CD14-positive monocyte (primary cell): ENCODE data around the gene EYA3. TPM values are rescaled to one million over a fixed set of nuclear protein-coding genes. Genes with fewer than 3 reads are reported as not detected.

Source experiments
- DNase-seq, 3 donors: peaks; one replicate each; pipeline ENCODE4 v3.0.0-alpha.2; 2011 to 2022
- H2AFZ ChIP-seq: 2 replicates; pipeline ENCODE4 v1.6.0; 2012; ENCODE audit warnings: mild to moderate bottlenecking, low read depth, low read length, inconsistent platforms; ENCODE audit not compliant: insufficient read depth, poor library complexity, severe bottlenecking
- H3K27ac ChIP-seq, 2 donors: 1 replicate in 1 of 2; 2 replicates in 1 of 2; pipeline ENCODE4 v1.5.1; 2012 to 2013; ENCODE audit warnings: low read length in 2 of 2, control low read depth in 1 of 2, inconsistent platforms in 1 of 2, low read depth in 1 of 2, mild to moderate bottlenecking in 1 of 2
- H3K27me3 ChIP-seq, 2 donors: one replicate each; pipeline versions ENCODE4 v1.6.0 to v1.6.1; 2011 to 2013; ENCODE audit warnings: low read length in 2 of 2; ENCODE audit not compliant: control insufficient read depth in 2 of 2, insufficient read depth in 2 of 2
- H3K36me3 ChIP-seq, 2 donors: replicated peaks in 1 of 2; 1 replicate in 1 of 2; 2 replicates in 1 of 2; pipeline versions ENCODE4 v1.5.1 to v1.6.1; 2012 to 2013; ENCODE audit warnings: low read length in 2 of 2, control low read depth in 1 of 2, inconsistent platforms in 1 of 2, mild to moderate bottlenecking in 1 of 2; ENCODE audit not compliant: insufficient read depth in 2 of 2, control insufficient read depth in 1 of 2
- H3K4me1 ChIP-seq, 2 donors: 1 replicate in 1 of 2; 2 replicates in 1 of 2; pipeline versions ENCODE4 v1.5.1 to v1.6.1; 2012 to 2013; ENCODE audit warnings: low read length in 2 of 2, control low read depth in 1 of 2, inconsistent platforms in 1 of 2, mild to moderate bottlenecking in 1 of 2, moderate library complexity in 1 of 2; ENCODE audit not compliant: insufficient read depth in 2 of 2, control insufficient read depth in 1 of 2
- H3K4me2 ChIP-seq: replicated peaks from 2 replicates; pipeline ENCODE3; 2012; ENCODE audit warnings: low read length, moderate library complexity, mild to moderate bottlenecking; ENCODE audit not compliant: poor library complexity, severe bottlenecking; ENCODE audit errors: extremely low read depth
- H3K4me3 ChIP-seq, 3 experiments: fragments of 200-600 bp in 1 of 3; sonication (generic) in 1 of 3; replicated peaks in 1 of 3; 1 replicate in 2 of 3; 2 replicates in 1 of 3; pipeline ENCODE4 v1.5.1; 2011 to 2013; ENCODE audit warnings: low read length in 3 of 3, mild to moderate bottlenecking in 3 of 3, control low read depth in 2 of 3, low read depth in 2 of 3, inconsistent platforms in 1 of 3, moderate library complexity in 1 of 3
- H3K79me2 ChIP-seq: 2 replicates; pipeline ENCODE4 v1.6.0; 2012; ENCODE audit warnings: mild to moderate bottlenecking, control low read depth, inconsistent platforms, low read length, moderate library complexity; ENCODE audit not compliant: insufficient read depth
- H3K9ac ChIP-seq: 2 replicates; pipeline ENCODE4 v1.6.0; 2017; ENCODE audit warnings: low read length, mild to moderate bottlenecking; ENCODE audit not compliant: insufficient read depth, poor library complexity, severe bottlenecking
- H3K9me3 ChIP-seq, 2 donors: replicated peaks in 1 of 2; 1 replicate in 1 of 2; 2 replicates in 1 of 2; pipeline versions ENCODE4 v1.5.1 to v1.6.1; 2012 to 2013; ENCODE audit warnings: low read length in 2 of 2, control low read depth in 1 of 2; ENCODE audit not compliant: control insufficient read depth in 1 of 2, insufficient read depth in 1 of 2
- H4K20me1 ChIP-seq: 2 replicates; pipeline ENCODE4 v1.6.0; 2012; ENCODE audit warnings: mild to moderate bottlenecking, low read length, control low read depth, moderate library complexity; ENCODE audit not compliant: insufficient read depth
- H3K27ac Mint-ChIP-seq, 7 donors: one replicate each; pipeline ENCODE4 v1.8.0; 2020; ENCODE audit warnings: mild to moderate bottlenecking in 7 of 7, mixed read lengths in 7 of 7, moderate library complexity in 6 of 7, inconsistent platforms in 2 of 7
- H3K27me3 Mint-ChIP-seq, 3 donors: one replicate each; pipeline ENCODE4 v1.8.0; 2021 to 2022; ENCODE audit warnings: low read depth in 3 of 3, mild to moderate bottlenecking in 3 of 3, mixed read lengths in 3 of 3, moderate library complexity in 3 of 3, inconsistent platforms in 1 of 3
- H3K36me3 Mint-ChIP-seq, 2 donors: one replicate each; pipeline ENCODE4 v1.8.0; 2020; ENCODE audit warnings: mixed read lengths in 2 of 2, inconsistent platforms in 1 of 2, mild to moderate bottlenecking in 1 of 2
- H3K4me1 Mint-ChIP-seq: one replicate; pipeline ENCODE4 v1.8.0; 2020; ENCODE audit warnings: mild to moderate bottlenecking, mixed read lengths
- H3K4me3 Mint-ChIP-seq, 2 donors: one replicate each; pipeline ENCODE4 v1.8.0; 2020; ENCODE audit warnings: mild to moderate bottlenecking in 2 of 2, mixed read lengths in 2 of 2, moderate library complexity in 1 of 2
- H3K9me3 Mint-ChIP-seq, 7 donors: one replicate each; pipeline ENCODE4 v1.8.0; 2020 to 2022; ENCODE audit warnings: mixed read lengths in 7 of 7, mild to moderate bottlenecking in 6 of 7, moderate library complexity in 6 of 7, inconsistent platforms in 2 of 7
- WGBS: methylation state at CpG from one replicate; pipeline ENCODE4 v1.1.5; 2013; ENCODE audit warnings: missing lambda C conversion rate; ENCODE audit not compliant: insufficient coverage; 5-methylcytosine and 5-hydroxymethylcytosine counted together
- intact Hi-C, 2 donors: fragments of 100-400 bp; cut with micrococcal nuclease; formaldehyde crosslinking; loops; one replicate each; pipeline versions ENCODE4 v1.15.0 to v1.15.1; 2023
- polyA plus RNA-seq, 3 donors: library from polyadenylated mRNA; depleted of rRNA in 1 of 3; unstranded in 2 of 3; stranded (reverse) in 1 of 3; fragments of 300-500 nt in 2 of 3; fragments of >200 nt in 1 of 3; fragmentation: Illumina TruSeq in 2 of 3; gene quantifications; 1 replicate in 2 of 3; 2 replicates in 1 of 3; pipeline ENCODE4 v1.2.3, GENCODE V29; 2012 to 2021
- TF ChIP-seq, protein P1 (sequence below): fragments of 200-600 bp; IDR thresholded peaks from one replicate; pipeline ENCODE4 v1.8.0; 2022; ENCODE audit warnings: antibody characterized with exemption, mild to moderate bottlenecking

Gene EYA3
- polyA plus RNA-seq, 3 donors: 3.3 to 21.1 (median 3.7) TPM

DNA sequence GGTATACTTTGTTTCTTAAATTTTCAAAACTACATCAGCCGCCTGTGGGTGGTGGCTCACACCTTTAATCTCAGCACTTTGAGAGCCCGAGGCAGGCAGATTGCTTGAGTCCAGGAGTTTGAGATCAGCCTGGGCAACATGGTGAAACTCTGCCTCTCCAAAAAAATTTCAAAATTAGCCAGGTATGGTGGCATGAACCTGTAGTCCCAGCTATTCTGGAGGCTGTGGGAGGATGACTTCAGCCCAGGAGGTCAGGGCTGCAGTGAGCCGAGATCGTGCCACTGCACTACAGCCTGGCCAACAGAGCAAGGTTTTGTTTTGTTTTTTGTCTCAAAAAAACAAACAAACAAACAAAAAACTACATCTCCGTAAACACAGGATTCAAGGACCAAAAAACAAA is 3.3 kb downstream of the EYA3 start:
- Mint-ChIP-seq H3K4me3 (no peak overlapping the region), H3K4me1 (peaks cover 25% of the 10 kb centered on the region)
- no peak for DNase-seq

DNA sequence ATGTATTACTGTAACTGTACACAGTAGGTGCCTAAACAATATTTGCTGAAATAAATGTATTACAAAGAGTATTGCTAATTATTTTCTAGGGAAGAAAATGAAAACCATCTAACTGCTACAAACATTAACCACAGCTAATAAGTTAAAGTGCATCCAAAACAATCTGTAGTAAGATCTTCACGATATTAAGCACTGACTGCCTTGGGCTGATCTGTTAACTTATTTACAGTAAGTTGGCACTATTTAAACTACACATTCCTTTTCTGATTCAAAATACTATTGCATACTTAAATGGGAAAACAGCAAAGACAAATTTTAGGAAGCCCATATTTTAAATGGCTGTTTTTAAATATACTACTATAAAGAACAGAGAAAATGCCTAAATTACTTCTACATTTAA is 4.5 kb downstream of the EYA3 start:
- peaks cover 12 to 16% of the 10 kb centered on the region in 2 donors for H3K4me1 ChIP-seq
- H4K20me1 ChIP-seq: peaks cover 25% of the 10 kb centered on the region
- peaks cover 0 to 2% (median 0%) of the 10 kb centered on the region in 3 donors for H3K27me3 Mint-ChIP-seq
- DNase-seq: no peak
- H3K27ac ChIP-seq: no peak overlapping the region
- no peak overlapping the region for H2AFZ ChIP-seq
- peaks cover 14 to 15% of the 10 kb centered on the region in 2 donors for H3K36me3 ChIP-seq
- no peak overlapping the region for H3K4me2 ChIP-seq
- H3K4me3 ChIP-seq: no peak overlapping the region
- H3K9me3 Mint-ChIP-seq: no peaks in the 10 kb centered on the region
- no peak overlapping the region for H3K9ac ChIP-seq
- no peaks in the 10 kb centered on the region for H3K27me3 ChIP-seq
- peaks cover 14 to 19% of the 10 kb centered on the region in 2 donors for H3K36me3 Mint-ChIP-seq
- peaks cover 25% of the 10 kb centered on the region for H3K4me1 Mint-ChIP-seq
- peaks cover 95% of the 10 kb centered on the region for H3K79me2 ChIP-seq
- no peak overlapping the region for H3K4me3 Mint-ChIP-seq
- intact Hi-C loops: no loop called here
- WGBS: no CpG with 5 or more reads among the region's 1 CpG
- H3K27ac Mint-ChIP-seq: no peak overlapping the region
- TF ChIP-seq, protein P1, sequence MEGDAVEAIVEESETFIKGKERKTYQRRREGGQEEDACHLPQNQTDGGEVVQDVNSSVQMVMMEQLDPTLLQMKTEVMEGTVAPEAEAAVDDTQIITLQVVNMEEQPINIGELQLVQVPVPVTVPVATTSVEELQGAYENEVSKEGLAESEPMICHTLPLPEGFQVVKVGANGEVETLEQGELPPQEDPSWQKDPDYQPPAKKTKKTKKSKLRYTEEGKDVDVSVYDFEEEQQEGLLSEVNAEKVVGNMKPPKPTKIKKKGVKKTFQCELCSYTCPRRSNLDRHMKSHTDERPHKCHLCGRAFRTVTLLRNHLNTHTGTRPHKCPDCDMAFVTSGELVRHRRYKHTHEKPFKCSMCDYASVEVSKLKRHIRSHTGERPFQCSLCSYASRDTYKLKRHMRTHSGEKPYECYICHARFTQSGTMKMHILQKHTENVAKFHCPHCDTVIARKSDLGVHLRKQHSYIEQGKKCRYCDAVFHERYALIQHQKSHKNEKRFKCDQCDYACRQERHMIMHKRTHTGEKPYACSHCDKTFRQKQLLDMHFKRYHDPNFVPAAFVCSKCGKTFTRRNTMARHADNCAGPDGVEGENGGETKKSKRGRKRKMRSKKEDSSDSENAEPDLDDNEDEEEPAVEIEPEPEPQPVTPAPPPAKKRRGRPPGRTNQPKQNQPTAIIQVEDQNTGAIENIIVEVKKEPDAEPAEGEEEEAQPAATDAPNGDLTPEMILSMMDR: no peak
- H3K9me3 ChIP-seq: no peaks in the 10 kb centered on the region

More for the DNA sequence above, 3.3 kb downstream of the EYA3 start:
- TF ChIP-seq, protein P1: no peak
- H3K4me1 ChIP-seq: peaks cover 16 to 17% of the 10 kb centered on the region in 2 donors
- 100% methylated on average over 1 of the region's 5 CpGs for WGBS
- Mint-ChIP-seq H3K27me3 (peaks cover 0 to 2% (median 0%) of the 10 kb centered on the region in 3 donors), H3K9me3 (no peaks in the 10 kb centered on the region), H3K36me3 (peaks cover 5 to 7% of the 10 kb centered on the region in 2 donors), H3K27ac (no peak overlapping the region)
- no peaks in the 10 kb centered on the region for H3K27me3 ChIP-seq
- H3K4me3 ChIP-seq: no peak overlapping the region
- intact Hi-C loops: no loop called here
- no peak overlapping the region for H3K9ac ChIP-seq
- H4K20me1 ChIP-seq: peaks cover 19% of the 10 kb centered on the region
- H3K36me3 ChIP-seq: peaks cover 3 to 4% of the 10 kb centered on the region in 2 donors
- no peak overlapping the region for H3K4me2 ChIP-seq
- H3K9me3 ChIP-seq: no peaks in the 10 kb centered on the region
- peaks cover 82% of the 10 kb centered on the region for H3K79me2 ChIP-seq
- no peak overlapping the region for H3K27ac ChIP-seq
- H2AFZ ChIP-seq: no peak overlapping the region
